B cell (primary cell): Measurements from ENCODE around the gene COMMD1. TPM values are rescaled to one million over a fixed set of nuclear protein-coding genes. Genes with fewer than 3 reads are reported as not detected.

Source experiments
- ATAC-seq: fragments of 200-7000 bp; cut with Tn5 transposase; one replicate; pipeline ENCODE4 v1.10.0; 2021; ENCODE audit warnings: low read depth, mild to moderate bottlenecking, moderate number of reproducible peaks, moderate library complexity
- CTCF ChIA-PET: fragments of 350-600 bp; sonication (Branson Sonifier 250); formaldehyde crosslinking; loops from one replicate; lab custom pipeline; 2021; ENCODE audit warnings: antibody characterized with exemption, inconsistent platforms; lab: Charles Lee
- POLR2A ChIA-PET: fragments of 350-600 bp; sonication (Branson Sonifier 250); formaldehyde crosslinking; loops from one replicate; lab custom pipeline; 2021; ENCODE audit warnings: antibody characterized with exemption; lab: Charles Lee
- DNase-seq: peaks from one replicate; pipeline ENCODE4 v3.0.0; 2013
- H2AFZ ChIP-seq: 2 replicates; pipeline ENCODE4 v1.6.1; 2012; ENCODE audit warnings: mild to moderate bottlenecking, low read depth, low read length; ENCODE audit not compliant: insufficient read depth, poor library complexity, severe bottlenecking
- H3K27ac ChIP-seq, 2 donors: 1 replicate in 1 of 2; 2 replicates in 1 of 2; pipeline ENCODE4 v1.5.1; 2012 to 2013; ENCODE audit warnings: low read length in 2 of 2, mild to moderate bottlenecking in 2 of 2, moderate library complexity in 1 of 2
- H3K27me3 ChIP-seq, 4 experiments: fragments of 200-600 bp in 1 of 4; sonication (generic) in 1 of 4; replicated peaks in 1 of 4; 1 replicate in 2 of 4; 2 replicates in 2 of 4; pipeline versions ENCODE4 v1.6.1 to v1.7.0; 2013 to 2016; ENCODE audit warnings: low read length in 3 of 4, mild to moderate bottlenecking in 2 of 4, mixed read lengths in 1 of 4, moderate library complexity in 1 of 4; ENCODE audit not compliant: insufficient read depth in 4 of 4, control insufficient read depth in 3 of 4; ENCODE audit errors: control extremely low read depth in 1 of 4
- H3K36me3 ChIP-seq, 2 experiments: replicated peaks in 1 of 2; 1 replicate in 1 of 2; 2 replicates in 1 of 2; pipeline versions ENCODE4 v1.6.1 to v1.7.1; 2013; ENCODE audit warnings: low read length in 1 of 2; ENCODE audit not compliant: insufficient read depth in 2 of 2, control insufficient read depth in 1 of 2; ENCODE audit errors: control extremely low read depth in 1 of 2, extremely low read depth in 1 of 2
- H3K4me1 ChIP-seq, 2 donors: fragments of 200-600 bp in 1 of 2; sonication (generic) in 1 of 2; 1 replicate in 1 of 2; 2 replicates in 1 of 2; pipeline versions ENCODE4 v1.5.1 to v1.6.1; 2013 to 2017; ENCODE audit warnings: low read length in 2 of 2; ENCODE audit not compliant: control insufficient read depth in 2 of 2, insufficient read depth in 2 of 2
- H3K4me2 ChIP-seq: replicated peaks from 2 replicates; pipeline ENCODE3; 2012; ENCODE audit warnings: mild to moderate bottlenecking, low read depth, low read length; ENCODE audit not compliant: poor library complexity, severe bottlenecking
- H3K4me3 ChIP-seq, 5 experiments: fragments of 200-600 bp in 1 of 5; sonication (generic) in 1 of 5; 1 replicate in 3 of 5; 2 replicates in 2 of 5; pipeline versions ENCODE4 v1.5.1 to v1.7.0; 2011 to 2016; ENCODE audit warnings: low read length in 4 of 5, mild to moderate bottlenecking in 4 of 5, low read depth in 2 of 5, control low read depth in 1 of 5, moderate library complexity in 1 of 5; ENCODE audit not compliant: insufficient read depth in 1 of 5; ENCODE audit errors: control extremely low read depth in 1 of 5, extremely low read depth in 1 of 5
- H3K79me2 ChIP-seq: fragments of 200-600 bp; sonication (generic); one replicate; pipeline ENCODE4 v1.6.0; 2016; ENCODE audit warnings: low read length; ENCODE audit not compliant: control insufficient read depth, insufficient read depth
- H3K9ac ChIP-seq: fragments of 200-600 bp; sonication (generic); 2 replicates; pipeline ENCODE4 v1.6.1; 2017; ENCODE audit warnings: mild to moderate bottlenecking, low read length, moderate library complexity
- H3K9me3 ChIP-seq, 3 donors: one replicate each; pipeline versions ENCODE4 v1.6.1 to v1.7.1; 2013; ENCODE audit warnings: low read length in 2 of 3; ENCODE audit not compliant: control insufficient read depth in 2 of 3, insufficient read depth in 1 of 3; ENCODE audit errors: control extremely low read depth in 1 of 3
- H4K20me1 ChIP-seq: 2 replicates; pipeline ENCODE4 v1.6.0; 2012; ENCODE audit warnings: mild to moderate bottlenecking, low read length; ENCODE audit not compliant: insufficient read depth, control insufficient read depth, poor library complexity, severe bottlenecking
- H3K27ac Mint-ChIP-seq: one replicate; pipeline ENCODE4 v1.8.0; 2021; ENCODE audit warnings: mixed read lengths
- H3K27me3 Mint-ChIP-seq: one replicate; pipeline ENCODE4 v1.8.0; 2021; ENCODE audit warnings: mixed read lengths
- H3K4me1 Mint-ChIP-seq: one replicate; pipeline ENCODE4 v1.8.0; 2021; ENCODE audit warnings: mixed read lengths
- H3K4me3 Mint-ChIP-seq: one replicate; pipeline ENCODE4 v1.8.0; 2021; ENCODE audit warnings: mixed read lengths
- H3K9me3 Mint-ChIP-seq: one replicate; pipeline ENCODE4 v1.8.0; 2022; ENCODE audit warnings: mixed read lengths; ENCODE audit not compliant: insufficient read depth
- EZH2 ChIP-seq: IDR thresholded peaks from 2 replicates; pipeline ENCODE4 v1.6.1; 2012; ENCODE audit warnings: borderline replicate concordance, low read depth, mild to moderate bottlenecking, moderate library complexity, low read length; ENCODE audit not compliant: insufficient read depth, poor library complexity, severe bottlenecking
- WGBS: methylation state at CpG from one replicate; pipeline ENCODE4 v1.1.5; 2013; ENCODE audit warnings: missing lambda C conversion rate; ENCODE audit not compliant: insufficient coverage; 5-methylcytosine and 5-hydroxymethylcytosine counted together
- intact Hi-C: fragments of 100-400 bp; cut with micrococcal nuclease; formaldehyde crosslinking; loops from one replicate; pipeline ENCODE4 v1.10.0; 2022
- polyA plus RNA-seq: library from polyadenylated mRNA; depleted of rRNA; stranded (reverse); fragments of >200 nt; gene quantifications from 2 replicates; pipeline ENCODE4 v1.2.3, GENCODE V29; 2012
- total RNA-seq, 2 donors: library from RNA; stranded (reverse); fragments of 120-200 nt in 1 of 2; gene quantifications; 1 replicate in 1 of 2; 2 replicates in 1 of 2; pipeline versions ENCODE4 v1.2.3 to v1.2.4, GENCODE V29; 2013 to 2022
- TF ChIP-seq, protein P1 (sequence below): fragments of 200-600 bp; IDR thresholded peaks from one replicate; pipeline ENCODE4 v1.8.0; 2022; ENCODE audit warnings: antibody characterized with exemption, mild to moderate bottlenecking

Gene COMMD1
- total and polyA plus RNA-seq, 2 donors (not counting 1 experiment from before 2014, with no cell fraction given), result 20.6 to 25.1 TPM

DNA sequence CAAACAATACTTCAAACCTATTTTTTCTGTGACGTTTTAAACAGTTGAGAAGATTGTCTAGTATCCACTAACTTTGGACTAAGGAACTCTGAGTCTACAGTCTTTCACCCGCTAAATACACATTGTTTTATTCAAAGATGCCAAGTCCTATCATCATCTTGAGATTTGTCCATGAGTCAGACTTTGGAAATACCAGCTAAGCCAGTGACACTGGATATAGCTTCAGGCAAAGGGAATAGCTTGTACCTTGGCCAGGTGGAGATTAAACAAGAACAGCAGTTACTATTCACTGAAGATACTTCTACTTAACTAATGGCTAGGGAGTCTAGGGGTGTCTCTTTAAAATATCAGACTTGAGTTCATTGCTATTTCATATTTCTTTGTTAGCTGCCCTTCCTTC is 137.5 kb downstream of the COMMD1 start:
- H4K20me1 ChIP-seq, result no peaks in the 10 kb centered on the region
- ATAC-seq (no peak), DNase-seq (no peak)
- ChIA-PET CTCF (no interaction called here), POLR2A (no interaction called here)
- Mint-ChIP-seq H3K9me3 (no peaks in the 10 kb centered on the region), H3K4me3 (no peak overlapping the region), H3K27ac (no peak overlapping the region), H3K4me1 (peaks cover 19% of the 10 kb centered on the region), H3K27me3 (no peaks in the 10 kb centered on the region)
- 90% methylated on average over 2 of the region's 2 CpGs for WGBS
- no peak overlapping the region for H2AFZ ChIP-seq
- H3K79me2 ChIP-seq, result peaks cover 7% of the 10 kb centered on the region
- H3K36me3 ChIP-seq, result no peaks in the 10 kb centered on the region
- H3K4me3 ChIP-seq, result no peak overlapping the region
- H3K4me1 ChIP-seq, result peaks cover 22 to 26% of the 10 kb centered on the region in 2 donors
- intact Hi-C loops, result no loop called here
- H3K9ac ChIP-seq, result no peak overlapping the region
- TF ChIP-seq, protein P1, sequence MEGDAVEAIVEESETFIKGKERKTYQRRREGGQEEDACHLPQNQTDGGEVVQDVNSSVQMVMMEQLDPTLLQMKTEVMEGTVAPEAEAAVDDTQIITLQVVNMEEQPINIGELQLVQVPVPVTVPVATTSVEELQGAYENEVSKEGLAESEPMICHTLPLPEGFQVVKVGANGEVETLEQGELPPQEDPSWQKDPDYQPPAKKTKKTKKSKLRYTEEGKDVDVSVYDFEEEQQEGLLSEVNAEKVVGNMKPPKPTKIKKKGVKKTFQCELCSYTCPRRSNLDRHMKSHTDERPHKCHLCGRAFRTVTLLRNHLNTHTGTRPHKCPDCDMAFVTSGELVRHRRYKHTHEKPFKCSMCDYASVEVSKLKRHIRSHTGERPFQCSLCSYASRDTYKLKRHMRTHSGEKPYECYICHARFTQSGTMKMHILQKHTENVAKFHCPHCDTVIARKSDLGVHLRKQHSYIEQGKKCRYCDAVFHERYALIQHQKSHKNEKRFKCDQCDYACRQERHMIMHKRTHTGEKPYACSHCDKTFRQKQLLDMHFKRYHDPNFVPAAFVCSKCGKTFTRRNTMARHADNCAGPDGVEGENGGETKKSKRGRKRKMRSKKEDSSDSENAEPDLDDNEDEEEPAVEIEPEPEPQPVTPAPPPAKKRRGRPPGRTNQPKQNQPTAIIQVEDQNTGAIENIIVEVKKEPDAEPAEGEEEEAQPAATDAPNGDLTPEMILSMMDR, result no peak
- TF ChIP-seq EZH2, result no peak
- no peak overlapping the region for H3K4me2 ChIP-seq
- peaks cover 0 to 12% (median 12%) of the 10 kb centered on the region in 3 donors for H3K9me3 ChIP-seq
- H3K27ac ChIP-seq, result no peak overlapping the region
- H3K27me3 ChIP-seq, result no peaks in the 10 kb centered on the region

GRCh38 chr2:62045017-62045543 is 139.6 kb downstream of the COMMD1 start:
- intact Hi-C loops, result no loop called here
- Mint-ChIP-seq H3K27ac (no peak overlapping the region), H3K27me3 (no peaks in the 10 kb centered on the region), H3K4me1 (peaks cover 6% of the 10 kb centered on the region), H3K4me3 (no peak overlapping the region), H3K9me3 (no peaks in the 10 kb centered on the region)
- Histone ChIP-seq H3K27ac (no peak overlapping the region), H3K4me1 (peaks cover 7 to 9% of the 10 kb centered on the region in 2 donors), H4K20me1 (no peaks in the 10 kb centered on the region), H2AFZ (no peak overlapping the region), H3K79me2 (peaks cover 7% of the 10 kb centered on the region), H3K4me3 (no peak overlapping the region), H3K27me3 (no peaks in the 10 kb centered on the region), H3K9ac (no peak overlapping the region), H3K36me3 (no peaks in the 10 kb centered on the region), H3K9me3 (peaks cover 0 to 17% (median 12%) of the 10 kb centered on the region in 3 donors), H3K4me2 (no peak overlapping the region)
- ChIA-PET CTCF (no interaction called here), POLR2A (interaction anchor here (0.6 kb wide), 1 partner anchor 16 kb away, joined by 6 read pairs; no protein-coding TSS in a partner anchor)
- TF ChIP-seq, protein P1, result no peak
- no peak for TF ChIP-seq EZH2
- ATAC-seq (no peak), DNase-seq (no peak)
- WGBS, result 100% methylated on average over 1 of the region's 3 CpGs
